Dermis microvascular lymphatic vessel endothelial cell (primary cell): Measurements from ENCODE around the gene TMIE. TPM values are rescaled to one million over a fixed set of nuclear protein-coding genes. Genes with fewer than 3 reads are reported as not detected.
"Not testable (repeated sequence)": the region's sequence is repeated elsewhere in the genome, so short reads cannot be mapped to it uniquely, and the experiment has no call there.

Experiments
- DNase-seq, 2 donors: peaks; one replicate each; pipeline versions ENCODE4 v3.0.0 to v3.0.0-alpha.2; 2010; ENCODE audit warnings: low read depth in 2 of 2
- total RNA-seq: library from RNA; depleted of rRNA; stranded (reverse); fragments of >200 nt; gene quantifications from 2 replicates; pipeline ENCODE4 v1.2.1, GENCODE V29; 2014

TMIE gene
- total RNA-seq, 1 donor from 2014 or later = under 0.01 TPM

DNA sequence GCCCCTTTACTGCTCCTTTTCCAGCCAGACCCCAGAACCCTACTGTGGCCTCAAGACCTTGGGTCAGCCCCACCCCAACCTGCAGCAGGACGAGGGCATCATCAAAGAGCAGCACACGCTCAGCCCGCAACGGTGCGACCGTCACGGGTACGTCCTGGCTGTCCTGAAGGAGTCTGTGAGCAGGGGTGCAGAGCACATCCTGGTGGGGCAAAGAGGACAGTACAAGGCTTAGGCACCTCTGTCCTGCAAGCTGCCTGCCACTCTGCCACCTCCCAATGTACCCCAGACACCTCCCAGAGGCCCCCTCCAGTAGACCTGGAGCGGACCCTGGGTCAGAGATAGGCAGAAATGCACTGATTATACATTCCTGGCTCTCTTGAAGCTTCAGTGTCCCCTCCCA lies 15.7 kb upstream of the TMIE start:
- DNase-seq = no peak

GRCh38 chr3:46690798-46691197 lies 10.4 kb upstream of the TMIE start:
- peak in 1 of 2 donors; percentile 26 for DNase-seq

DNA sequence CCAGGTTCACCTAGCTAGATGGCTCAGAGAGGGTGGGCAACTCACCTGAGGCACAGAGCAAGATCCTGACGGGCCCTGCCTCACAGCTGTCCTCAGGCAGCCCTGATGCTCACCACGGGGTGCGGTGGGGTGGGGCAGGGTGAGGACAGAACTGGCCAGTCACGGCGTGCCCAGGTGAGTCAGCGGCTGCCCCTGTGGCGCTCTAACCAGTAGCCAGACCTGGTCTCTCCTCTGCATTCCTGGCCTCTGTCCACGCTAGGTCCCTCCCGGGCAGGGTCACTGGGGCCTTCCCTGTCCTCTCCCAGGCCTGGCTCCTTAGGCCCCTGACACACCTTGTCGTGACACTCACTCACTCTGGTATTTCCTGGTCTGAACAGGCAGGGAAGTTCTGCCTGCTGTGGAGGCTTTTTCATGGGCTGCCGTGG lies 8.6 kb upstream of the TMIE start:
- DNase-seq = peak; percentile 21 to 46

DNA sequence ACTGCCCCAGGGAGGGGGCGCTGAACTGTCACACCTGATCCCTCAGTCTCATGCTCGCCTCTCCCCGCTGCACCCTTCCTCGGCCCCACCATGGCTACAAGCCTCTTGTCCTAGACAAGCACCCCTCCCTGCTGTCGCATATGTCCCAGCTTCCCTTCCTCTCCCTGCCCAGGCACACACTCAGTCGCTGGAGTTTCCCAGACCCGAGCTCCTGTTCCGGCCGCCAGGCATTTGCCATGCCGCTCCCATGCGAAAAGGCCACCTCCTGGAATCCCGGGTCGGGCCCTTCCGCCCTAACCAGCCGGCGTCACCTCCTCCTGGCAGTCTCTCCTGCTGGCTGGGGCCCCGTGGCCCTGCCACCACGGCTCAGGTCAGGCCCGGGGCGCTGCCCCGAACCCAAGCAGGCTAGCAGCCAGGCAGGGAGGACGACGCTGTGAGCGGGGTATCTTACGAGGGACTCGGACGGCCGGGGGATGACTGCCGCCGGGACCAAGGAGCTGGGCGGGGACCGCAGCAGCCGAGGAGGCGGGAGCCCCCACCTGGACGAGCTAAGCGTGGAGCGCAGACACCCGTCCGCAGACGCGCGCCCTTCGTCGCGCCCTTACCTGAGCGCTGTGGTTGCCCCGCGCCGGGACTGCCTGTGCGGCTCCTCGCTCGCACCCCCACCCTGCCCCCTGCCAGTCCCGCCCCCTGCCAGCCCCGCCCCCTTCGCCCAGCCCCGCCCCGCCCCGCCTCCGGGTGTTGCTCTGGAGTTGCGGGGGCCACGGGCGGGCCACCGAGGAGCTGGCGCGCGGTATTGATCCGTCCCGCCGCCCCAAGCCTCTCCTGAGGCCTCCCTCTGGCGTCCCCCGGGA lies 7.9 kb upstream of the TMIE start, which contains the start of gene ALS2CL:
Gene ALS2CL, minus strand, starts transcription at position 642 of the 854 bp plus-strand sequence. CDS start 4,239 bp downstream, outside the sequence.
- peak; percentile 29 to 46 for DNase-seq

GRCh38 chr3:46693892-46694226 lies 7.3 kb upstream of the TMIE start:
- DNase-seq = peak in 1 of 2 donors; percentile 12

GRCh38 chr3:46694520-46694919 lies 6.7 kb upstream of the TMIE start:
- DNase-seq = no peak

DNA sequence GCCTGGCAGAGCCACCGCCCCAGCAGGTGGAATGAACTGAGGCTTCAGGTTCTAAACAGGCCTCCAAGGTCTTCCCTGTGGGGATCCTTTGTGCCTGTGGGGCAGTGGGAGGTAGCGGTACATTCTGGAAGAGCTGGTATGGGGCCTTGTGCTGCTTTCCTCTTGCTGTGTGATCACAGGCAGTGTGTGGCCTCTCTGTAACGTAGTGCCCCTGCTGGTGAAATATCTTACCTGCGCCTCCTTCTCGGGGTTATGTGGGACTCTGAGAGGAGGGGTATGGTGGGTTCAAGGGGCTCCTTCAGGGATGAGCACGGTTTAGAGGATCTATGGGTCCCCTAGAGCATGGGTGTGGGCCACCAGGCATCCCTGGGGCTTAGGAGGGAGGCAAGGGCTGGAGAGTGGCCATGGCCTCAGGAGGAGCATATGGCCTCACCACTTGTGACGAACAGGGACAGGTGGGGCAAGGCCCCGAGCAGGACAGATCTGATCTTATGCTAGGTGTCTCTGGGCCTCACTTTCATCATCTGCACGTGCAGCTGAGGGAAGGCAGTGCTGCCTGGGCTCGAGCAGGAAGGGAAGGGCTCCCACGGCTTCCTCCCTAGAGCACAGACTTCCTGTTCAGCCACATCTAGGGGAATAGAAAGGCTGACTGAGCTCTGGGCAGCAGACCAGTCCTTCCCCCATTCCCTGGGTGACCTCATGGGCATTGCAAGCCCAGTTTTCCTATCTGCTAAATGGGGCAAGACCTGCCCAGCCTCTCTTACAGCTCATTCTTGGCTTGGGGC lies 5.8 kb upstream of the TMIE start:
- peak; percentile 70 to 92 for DNase-seq

GRCh38 chr3:46695962-46696894 lies 5.0 kb upstream of the TMIE start:
- no peak for DNase-seq

- no peak for DNase-seq
Measured at GRCh38 chr3:46699676-46700523, 1.3 kb upstream of the TMIE start.

GRCh38 chr3:46700772-46701171 lies 420 bp upstream of the TMIE start:
- DNase-seq = no peak

- no peak for DNase-seq
Measured at GRCh38 chr3:46702246-46703012, 1.2 kb downstream of the TMIE start.

- no peak for DNase-seq
Measured at GRCh38 chr3:46703013-46703520, 1.9 kb downstream of the TMIE start.

DNA sequence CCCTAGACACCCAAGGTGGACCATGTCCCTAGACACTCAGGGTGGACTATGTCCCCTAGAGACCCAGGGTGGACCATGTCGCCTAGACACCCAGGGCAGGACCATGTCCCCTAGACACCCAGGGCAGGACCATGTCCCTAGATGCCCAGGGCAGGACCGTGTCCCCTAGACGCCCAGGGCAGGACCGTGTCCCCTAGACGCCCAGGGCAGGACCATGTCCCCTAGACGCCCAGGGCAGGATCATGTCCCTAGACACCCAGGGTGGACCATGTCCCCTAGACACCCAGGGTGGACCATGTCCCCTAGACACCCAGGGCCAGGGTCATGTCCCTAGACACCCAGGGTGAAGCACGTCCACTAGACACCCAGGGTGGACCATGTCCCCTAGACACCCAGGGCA lies 3.2 kb downstream of the TMIE start:
- DNase-seq = not testable (repeated sequence)

- peak; percentile 50 to 70 for DNase-seq
Measured at GRCh38 chr3:46705022-46705530, 3.9 kb downstream of the TMIE start.

- DNase-seq = peak in 1 of 2 donors; percentile 62
Measured at GRCh38 chr3:46705751-46706552, 4.8 kb downstream of the TMIE start.

DNA sequence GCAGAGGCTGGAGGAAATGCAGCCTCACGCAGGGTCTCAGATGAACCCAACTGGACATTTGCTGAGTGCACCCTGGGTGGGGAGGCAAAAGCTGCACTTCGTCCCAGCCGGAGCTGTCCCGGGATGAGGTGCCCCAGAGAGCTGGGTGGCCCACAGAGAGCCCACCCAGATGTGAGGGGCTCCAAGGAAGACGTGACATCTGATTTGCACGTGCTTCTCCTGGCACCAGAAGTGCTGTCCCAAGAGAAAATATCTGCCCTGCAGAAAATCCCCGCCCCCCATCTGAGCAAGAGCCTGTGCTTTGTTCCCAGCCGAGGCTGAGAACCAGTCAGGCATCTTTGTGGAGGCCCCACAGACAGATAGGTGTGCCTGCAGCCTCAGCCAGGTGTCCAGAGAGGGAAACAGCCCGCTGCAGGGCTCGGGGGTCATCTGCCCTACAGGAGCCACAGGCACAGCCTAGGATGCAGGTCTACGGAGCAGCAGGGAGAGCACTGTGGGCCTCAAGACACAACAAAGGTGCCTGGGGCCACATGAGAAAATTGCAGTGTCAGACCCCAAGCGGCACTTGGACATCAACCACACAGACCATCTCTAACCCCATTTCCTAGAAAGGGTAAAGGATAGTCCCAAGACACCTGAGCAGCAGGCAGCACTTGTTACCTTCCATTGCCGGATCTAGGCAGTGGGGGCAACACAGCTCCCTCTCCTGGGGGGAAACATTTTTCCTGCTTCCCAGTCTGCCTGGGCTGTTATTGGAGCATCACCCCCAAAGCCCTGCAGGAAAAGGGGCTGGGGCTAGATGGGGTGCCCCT lies 5.8 kb downstream of the TMIE start:
- no peak for DNase-seq

DNA sequence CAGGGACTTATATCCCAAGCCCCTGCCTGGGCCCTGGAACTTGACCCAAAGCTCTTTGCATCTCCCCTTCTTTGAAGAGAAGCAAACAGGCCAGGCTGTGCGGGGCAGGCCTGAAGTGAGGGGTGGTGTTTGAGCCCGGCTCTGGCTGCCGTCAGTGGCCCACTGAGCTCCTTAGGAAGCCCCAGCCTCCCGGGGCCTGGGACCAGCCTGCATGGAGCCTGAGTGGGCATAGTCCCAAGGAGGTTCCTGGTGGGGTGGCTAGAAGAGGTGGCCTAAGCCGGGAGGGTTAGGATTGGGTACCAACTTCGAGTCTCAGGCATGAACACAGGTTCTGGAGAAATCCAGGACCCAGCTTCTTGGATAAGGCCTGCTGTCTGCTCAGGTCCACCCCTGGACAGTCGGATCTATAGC lies 6.4 kb downstream of the TMIE start:
- no peak for DNase-seq
